COLO668 (cell line): ENCODE data around the gene ABR.
A peak's percentile ranks its signal among the peaks of the same experiment; 100 is the strongest.
"Not testable (repeated sequence)": the region's sequence is repeated elsewhere in the genome, so short reads cannot be mapped to it uniquely, and the experiment has no call there.

Source experiments
- DNase-seq: peaks from one replicate; lab custom pipeline; 2025; ENCODE audit not compliant: unreplicated experiment; lab: John Stamatoyannopoulos, UW

The ABR gene

DNA sequence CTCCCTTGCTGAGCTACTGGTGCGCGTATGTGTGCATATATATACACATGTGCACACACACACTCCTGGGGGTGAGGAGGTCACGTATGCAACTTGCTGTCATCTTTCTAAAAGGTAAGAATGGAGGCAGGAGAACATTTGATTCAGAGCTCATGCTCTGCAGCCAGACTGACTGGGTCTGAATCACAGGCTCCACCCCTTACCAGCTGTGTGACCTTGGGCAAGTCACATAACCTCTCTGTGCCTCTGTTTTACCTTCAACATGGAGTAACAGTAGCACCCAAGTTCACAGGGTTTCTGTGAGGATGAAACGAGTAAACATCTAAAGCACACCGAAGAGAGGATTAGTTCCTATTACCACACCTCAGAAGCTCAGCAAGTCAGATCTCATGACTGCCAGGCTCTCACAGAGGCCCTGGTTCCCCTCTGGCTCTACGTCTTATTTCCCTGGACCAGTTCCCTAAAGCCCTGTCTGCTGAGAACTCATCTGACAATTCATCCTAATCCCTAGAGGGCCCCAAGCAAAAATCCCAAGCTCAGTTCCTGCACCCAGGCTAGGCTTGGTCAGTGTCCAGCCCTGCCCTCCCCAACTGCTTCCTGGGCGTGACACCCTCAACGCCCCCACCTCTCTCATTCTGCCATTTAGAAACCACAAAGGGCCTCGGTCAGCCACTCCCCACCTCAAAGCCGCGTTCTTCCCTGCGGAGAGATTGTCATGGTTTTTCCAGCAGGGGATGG is 28.7 kb downstream of the ABR start:
- no peak for DNase-seq

- no peak for DNase-seq
Measured at GRCh38 chr17:1149869-1150268, 29.9 kb downstream of the ABR start.

DNA sequence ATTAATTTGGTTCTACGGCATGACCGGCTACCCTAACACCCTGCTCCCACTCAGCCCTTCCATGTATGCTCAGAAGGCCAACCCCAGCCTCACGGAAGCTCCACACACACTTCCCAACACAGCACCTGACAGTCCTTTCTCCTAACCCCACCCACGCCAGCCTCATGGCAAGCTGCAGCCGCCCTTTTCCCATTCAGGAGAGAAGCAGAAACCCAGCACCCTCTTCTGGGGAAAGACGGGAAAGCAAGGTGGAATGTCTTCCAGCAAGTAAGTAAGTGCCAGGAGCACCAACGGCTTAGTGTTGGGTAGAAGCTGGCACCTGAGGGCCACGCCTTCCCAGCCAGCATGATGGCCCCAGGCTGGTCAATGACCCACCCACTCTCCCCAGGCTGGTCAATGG is 32.1 kb downstream of the ABR start:
- peak; percentile 62 for DNase-seq

- DNase-seq, result no peak
Measured at GRCh38 chr17:1146561-1147265, 33.1 kb downstream of the ABR start.

GRCh38 chr17:1145311-1145986 is 34.3 kb downstream of the ABR start:
- no peak for DNase-seq

- no peak for DNase-seq
Measured at GRCh38 chr17:1144162-1144561, 35.6 kb downstream of the ABR start.

DNA sequence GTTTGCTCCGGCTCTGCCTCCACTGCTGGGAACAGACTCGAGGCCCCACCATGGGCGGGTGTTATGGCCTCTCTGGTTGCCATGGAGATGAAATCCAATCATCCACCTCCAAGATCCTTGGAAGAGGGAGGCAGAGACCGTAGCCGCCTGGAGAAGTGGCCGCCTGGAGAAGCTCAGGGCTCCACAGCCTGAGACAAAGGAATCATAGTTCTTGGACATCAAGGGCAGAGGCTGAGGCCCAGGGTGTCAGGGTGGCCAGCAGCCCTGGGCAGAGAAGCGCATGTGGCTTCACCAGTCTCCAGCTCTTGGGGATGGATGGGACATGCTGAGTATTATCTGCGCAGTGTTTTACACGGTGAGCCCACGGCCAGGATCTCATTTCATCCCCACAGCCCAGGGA is 36.2 kb downstream of the ABR start:
- DNase-seq, result no peak

DNA sequence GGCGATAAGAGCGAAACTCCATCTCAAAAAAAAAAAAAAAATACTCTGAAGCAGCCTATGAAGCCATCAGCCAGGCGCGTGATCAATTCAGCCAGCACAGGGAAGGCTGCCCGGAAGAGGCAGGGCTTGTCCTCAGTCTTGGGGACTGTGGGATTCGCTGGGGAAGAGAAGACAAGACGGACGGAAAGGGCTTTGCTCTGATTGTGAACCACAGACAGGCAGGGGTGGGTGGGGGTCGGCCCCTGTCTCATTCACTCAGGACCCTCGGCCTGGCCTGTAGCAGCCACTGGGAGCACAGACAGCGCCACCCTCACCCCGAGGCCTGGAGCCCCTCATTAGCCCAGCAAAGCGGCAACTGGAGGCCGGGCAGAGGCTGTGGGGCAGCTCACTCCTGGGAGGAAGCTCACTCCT is 37.2 kb downstream of the ABR start:
- DNase-seq, result no peak

DNA sequence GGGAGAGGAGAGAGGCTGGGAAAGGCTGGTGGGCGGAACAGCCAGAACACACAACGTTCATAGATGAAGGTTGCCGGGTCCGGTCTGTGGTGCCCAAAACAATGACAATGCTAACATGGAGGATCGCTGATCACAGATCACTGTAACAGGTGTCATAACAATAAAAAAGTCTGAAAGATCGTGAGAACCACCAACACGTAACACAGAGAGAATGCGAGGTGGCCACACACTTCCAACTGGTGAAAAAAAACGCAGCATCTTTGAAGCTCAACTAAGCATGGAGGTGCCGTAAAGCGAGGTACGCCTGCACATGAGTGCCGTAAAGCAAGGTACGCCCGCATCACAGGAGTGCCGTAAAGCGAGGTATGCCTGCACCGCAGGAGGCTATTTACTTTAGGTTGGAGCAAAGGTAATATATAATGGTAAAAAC is 42.3 kb downstream of the ABR start:
- DNase-seq, result peak; percentile 26

GRCh38 chr17:1136748-1137147 is 43.0 kb downstream of the ABR start:
- no peak for DNase-seq

DNA sequence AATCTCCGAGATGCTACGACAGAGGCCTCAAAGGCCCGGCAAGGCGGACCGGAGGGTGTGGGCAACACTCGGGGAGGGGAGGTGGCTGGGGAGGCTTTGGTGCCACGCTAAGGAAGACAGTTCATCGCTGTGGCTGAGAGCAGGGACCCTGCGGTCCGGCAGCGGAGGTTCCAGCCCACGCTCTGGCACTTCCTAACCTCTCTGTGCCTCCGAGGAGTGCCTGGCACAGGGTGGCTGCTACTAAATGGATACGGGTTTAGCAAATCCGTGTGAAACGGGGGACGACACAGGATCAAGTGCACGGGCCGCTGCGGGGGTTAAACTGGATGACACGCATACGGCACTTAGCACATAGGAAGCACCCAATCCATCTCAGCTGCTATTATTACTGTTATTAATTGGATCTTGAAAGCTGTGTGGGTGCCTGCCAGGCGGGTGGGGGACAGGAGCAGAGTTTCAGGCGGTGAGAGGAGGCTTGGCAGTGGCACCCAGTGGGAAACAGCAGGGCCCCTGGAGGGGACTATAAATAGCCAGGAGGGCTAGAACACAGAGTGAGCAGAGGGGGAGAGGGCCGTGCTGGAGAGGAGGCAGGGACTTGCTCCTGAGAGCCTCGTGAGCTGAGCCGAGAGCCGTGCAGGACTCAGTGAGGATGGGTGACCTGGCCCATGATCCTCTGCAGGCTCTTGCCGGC is 45.0 kb downstream of the ABR start:
- DNase-seq, result no peak

- DNase-seq, result no peak
Measured at GRCh38 chr17:1130191-1130590, 49.6 kb downstream of the ABR start.

DNA sequence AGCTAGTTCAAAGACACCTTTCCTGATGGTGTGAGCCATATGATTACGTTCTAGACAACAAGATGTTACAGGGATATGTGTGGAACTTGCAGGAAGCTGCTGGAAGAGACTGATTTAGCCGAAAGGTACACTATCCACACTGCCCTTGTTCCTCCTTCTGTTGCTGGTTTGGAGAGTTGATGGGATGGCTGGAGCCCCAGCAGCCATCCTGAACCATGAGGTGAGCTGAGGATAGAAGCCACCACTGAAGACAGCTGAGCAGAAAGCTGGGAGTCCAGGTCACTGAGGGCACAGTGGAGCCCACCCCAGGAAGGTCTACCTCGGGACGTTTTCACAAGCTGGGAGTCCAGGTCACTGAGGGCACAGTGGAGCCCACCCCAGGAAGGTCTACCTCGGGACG is 51.3 kb downstream of the ABR start:
- DNase-seq, result not testable (repeated sequence)

DNA sequence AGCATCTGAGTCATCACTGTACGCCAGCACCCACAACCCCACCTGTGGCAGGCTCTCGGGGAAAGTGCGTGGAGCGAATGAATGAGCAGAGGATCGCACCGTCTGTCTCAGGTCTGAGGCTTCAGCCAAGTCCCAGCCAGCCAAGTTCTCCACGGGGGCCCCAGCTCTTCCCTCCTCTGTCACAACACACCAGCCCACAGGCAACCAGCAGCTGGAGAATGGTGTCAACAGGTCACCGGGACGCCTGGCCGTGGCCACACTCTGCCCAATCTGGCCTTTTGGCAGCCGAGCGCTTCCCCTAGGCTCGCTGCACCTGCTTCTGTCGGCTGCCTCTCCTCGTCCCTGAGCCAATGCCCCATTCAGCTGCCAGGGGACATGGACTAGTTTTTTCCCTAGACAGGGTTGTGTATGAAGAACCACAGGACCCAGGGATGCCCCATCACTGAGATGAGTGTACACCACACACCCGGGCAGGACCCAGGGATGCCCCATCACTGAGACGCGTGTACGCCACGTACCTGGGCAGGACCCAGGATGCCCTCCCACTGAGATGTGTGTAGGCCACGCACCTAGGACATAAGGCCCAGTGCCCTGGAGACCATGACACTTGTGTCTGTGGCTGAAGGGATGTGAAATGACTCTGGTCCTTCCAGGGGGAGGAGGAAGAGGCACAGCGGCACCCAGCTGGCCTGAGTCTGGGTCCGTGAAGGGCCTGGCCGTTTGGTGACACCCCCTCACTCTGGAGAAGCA is 52.8 kb downstream of the ABR start:
- DNase-seq, result peak; percentile 51

DNA sequence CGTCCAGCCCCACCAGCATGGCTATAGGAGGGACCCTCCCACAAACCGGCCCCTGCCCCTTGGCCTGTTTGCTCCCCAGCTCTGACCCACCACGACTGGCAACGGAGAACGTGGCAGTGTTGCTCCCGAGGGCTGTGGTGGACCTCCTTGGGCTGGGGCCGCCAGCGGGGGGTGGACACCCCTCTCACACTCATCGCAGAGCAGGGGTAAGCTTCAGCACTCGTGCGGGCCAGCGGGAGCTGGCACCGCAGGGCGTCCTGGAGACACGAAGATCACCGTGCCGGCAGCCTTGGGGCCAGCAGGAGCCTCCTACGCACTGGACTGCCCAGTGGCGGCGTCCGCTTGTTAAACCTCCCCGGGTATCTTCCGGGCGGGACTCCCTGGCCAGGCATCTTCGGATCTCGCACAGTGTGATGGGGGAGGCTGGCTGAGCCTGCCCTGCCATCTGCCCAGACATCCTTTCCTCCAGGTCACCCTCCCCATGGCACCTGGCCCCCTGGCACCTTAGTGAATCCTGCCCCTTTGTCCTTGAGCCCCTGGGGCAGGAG is 53.5 kb downstream of the ABR start:
- peak; percentile 51 for DNase-seq

DNA sequence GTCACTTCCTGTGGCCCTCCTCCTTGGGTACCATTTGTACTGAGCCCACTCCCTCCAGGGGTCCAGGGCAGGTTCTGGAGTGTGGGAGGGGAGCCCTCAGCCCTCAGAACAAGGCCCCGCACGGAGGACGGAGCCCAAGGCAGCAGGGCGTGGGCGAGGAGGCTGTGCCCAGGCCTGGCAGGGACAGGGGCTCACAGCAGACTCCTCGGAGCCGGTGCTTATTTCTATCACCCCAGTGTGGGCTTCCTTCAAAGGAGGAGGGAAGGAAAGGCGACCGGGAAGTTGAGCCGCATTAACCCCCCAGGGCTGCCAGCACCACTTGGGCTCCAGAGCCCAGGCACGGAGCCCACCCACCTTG is 54.0 kb downstream of the ABR start:
- no peak for DNase-seq

DNA sequence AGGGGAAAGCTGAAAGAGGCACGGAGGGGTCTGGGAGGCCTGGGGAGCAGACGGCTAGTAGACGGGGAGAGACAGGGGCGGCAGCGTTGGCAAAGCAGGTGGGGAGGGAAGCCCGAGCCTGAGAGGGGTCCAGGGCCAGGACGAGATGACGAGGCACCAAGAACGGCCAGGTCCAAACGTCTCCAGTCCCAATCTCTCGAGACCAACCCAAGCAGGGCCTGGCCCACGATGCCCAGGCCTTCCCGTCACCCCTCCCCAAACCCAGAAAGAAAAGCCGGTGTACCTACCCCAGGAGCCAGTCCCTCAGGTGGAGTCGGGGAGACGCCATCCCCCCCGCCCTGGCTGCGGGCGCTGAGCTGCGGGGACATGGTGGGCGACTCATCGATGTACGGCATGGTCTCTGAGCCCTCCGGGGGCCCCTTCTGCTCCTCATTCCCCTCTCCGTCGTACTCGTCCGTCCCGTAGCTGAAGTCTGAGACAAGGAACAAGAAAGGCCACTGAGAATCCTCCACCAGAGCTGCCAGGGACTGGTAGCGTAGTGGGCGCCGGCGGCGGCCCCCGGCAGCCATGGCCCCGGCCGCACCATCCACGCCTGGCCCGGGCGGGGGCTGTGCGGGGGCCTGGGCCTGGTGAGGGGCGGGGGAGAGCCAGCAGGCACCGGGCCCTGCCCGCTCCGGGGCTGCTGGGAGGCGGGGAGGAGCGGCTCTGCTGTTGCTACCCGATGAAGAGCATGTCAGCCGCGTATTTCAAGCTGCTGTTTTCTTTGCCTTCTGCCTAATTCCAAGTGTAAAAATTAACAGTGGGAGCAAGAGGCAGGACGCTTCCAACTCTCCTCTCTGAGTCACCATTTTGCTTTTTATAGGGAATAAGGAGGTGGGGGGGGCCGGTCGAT is 54.6 kb downstream of the ABR start:
- DNase-seq, result no peak

DNA sequence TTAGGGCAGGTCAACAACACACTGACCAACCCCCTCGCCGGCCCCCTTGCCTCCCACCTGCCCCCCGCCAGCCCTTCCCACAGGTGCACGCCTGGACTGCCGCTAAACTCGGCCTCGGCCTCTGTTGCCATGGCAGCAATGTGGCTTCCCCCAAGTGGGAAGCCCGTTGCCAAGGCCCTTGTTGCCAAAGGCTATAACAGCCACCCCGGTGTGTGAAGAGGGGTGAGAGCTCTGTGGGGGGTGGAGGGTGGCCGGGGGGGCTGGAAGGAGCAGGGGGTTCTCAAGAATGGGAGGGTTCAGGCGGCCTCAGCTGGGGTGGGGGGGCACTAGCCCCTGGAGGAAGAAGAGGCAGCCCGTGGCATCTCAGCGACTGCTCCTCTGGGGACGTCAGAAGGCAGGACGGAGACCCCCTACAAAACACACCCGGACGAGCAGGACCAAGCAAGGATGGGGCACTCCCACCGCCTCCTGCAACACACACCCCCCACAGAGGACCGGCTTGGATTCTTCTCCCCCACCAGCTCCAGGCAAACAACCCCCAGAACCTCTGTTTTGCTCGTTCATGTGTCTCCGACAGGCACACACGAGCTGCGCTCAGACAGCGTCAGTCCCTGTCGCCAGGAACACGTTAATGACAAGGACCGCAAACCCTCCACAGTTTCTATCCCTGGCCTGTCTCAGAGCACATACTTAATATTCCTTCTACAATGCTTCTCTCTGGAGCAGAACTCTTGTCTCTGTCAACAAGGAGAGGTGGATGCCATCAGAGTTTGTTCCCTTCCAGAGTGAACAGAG is 55.7 kb downstream of the ABR start:
- DNase-seq, result peak; percentile 86

- DNase-seq, result peak; percentile 71
Measured at GRCh38 chr17:1123393-1123831, 56.4 kb downstream of the ABR start.
